Neutrophil (primary cell): ENCODE data around the gene GGT6.

ENCODE experiments used
- H3K27ac ChIP-seq: fragments of 200-600 bp; sonication (generic); 2 replicates; pipeline ENCODE4 v1.5.1; 2016; ENCODE audit warnings: mild to moderate bottlenecking, moderate library complexity
- H3K27me3 ChIP-seq: fragments of 200-600 bp; sonication (generic); 2 replicates; pipeline ENCODE4 v1.6.0; 2016; ENCODE audit warnings: mild to moderate bottlenecking
- H3K36me3 ChIP-seq: fragments of 200-600 bp; sonication (generic); 2 replicates; pipeline ENCODE4 v1.5.1; 2017
- H3K4me1 ChIP-seq, 2 experiments: fragments of 200-600 bp in 1 of 2; sonication (generic) in 1 of 2; 1 replicate in 1 of 2; 2 replicates in 1 of 2; pipeline versions ENCODE4 v1.5.1 to v1.6.1; 2013 to 2016; ENCODE audit warnings: low read depth in 1 of 2, low read length in 1 of 2, mild to moderate bottlenecking in 1 of 2, moderate library complexity in 1 of 2; ENCODE audit not compliant: control insufficient read depth in 1 of 2, insufficient read depth in 1 of 2
- H3K4me3 ChIP-seq, 2 experiments: fragments of 200-600 bp in 1 of 2; sonication (generic) in 1 of 2; 1 replicate in 1 of 2; 2 replicates in 1 of 2; pipeline ENCODE4 v1.5.1; 2013 to 2016; ENCODE audit warnings: low read depth in 1 of 2, low read length in 1 of 2, mild to moderate bottlenecking in 1 of 2, moderate library complexity in 1 of 2
- H3K9me3 ChIP-seq: fragments of 200-600 bp; sonication (generic); 2 replicates; pipeline ENCODE4 v1.5.1; 2016
- TF ChIP-seq, protein P1 (sequence below): fragments of 200-600 bp; sonication (generic); IDR thresholded peaks from 2 replicates; pipeline ENCODE4 v1.5.1; 2016; ENCODE audit warnings: antibody characterized with exemption

The GGT6 gene

DNA sequence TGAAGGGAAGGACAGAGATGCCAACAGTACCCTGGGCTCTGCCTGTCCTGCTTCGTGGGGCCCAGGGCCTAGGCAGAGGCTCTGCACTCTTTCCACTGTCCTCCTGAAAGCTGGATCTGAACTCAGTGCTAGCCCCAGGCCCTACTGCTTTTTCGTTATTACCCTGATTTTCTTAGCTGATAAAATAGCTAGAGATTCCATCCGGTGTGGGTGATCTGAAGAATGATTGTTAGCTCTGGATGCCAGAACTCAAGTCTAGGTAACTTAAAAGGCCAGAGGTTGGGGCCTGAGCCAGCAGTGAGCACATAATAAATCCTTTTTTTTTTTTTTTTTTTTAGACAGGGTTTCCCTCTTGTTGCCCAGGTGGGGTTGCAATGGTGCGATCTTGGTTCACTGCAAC lies 3.4 kb downstream of the GGT6 start:
- TF ChIP-seq, protein P1, sequence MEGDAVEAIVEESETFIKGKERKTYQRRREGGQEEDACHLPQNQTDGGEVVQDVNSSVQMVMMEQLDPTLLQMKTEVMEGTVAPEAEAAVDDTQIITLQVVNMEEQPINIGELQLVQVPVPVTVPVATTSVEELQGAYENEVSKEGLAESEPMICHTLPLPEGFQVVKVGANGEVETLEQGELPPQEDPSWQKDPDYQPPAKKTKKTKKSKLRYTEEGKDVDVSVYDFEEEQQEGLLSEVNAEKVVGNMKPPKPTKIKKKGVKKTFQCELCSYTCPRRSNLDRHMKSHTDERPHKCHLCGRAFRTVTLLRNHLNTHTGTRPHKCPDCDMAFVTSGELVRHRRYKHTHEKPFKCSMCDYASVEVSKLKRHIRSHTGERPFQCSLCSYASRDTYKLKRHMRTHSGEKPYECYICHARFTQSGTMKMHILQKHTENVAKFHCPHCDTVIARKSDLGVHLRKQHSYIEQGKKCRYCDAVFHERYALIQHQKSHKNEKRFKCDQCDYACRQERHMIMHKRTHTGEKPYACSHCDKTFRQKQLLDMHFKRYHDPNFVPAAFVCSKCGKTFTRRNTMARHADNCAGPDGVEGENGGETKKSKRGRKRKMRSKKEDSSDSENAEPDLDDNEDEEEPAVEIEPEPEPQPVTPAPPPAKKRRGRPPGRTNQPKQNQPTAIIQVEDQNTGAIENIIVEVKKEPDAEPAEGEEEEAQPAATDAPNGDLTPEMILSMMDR: no peak
- H3K4me1 ChIP-seq: peaks cover 17 to 21% of the 10 kb centered on the region in 2 experiments
- no peaks in the 10 kb centered on the region for H3K27me3 ChIP-seq
- no peaks in the 10 kb centered on the region for H3K36me3 ChIP-seq
- no peak overlapping the region for H3K27ac ChIP-seq
- no peak overlapping the region for H3K4me3 ChIP-seq
- H3K9me3 ChIP-seq: no peaks in the 10 kb centered on the region

DNA sequence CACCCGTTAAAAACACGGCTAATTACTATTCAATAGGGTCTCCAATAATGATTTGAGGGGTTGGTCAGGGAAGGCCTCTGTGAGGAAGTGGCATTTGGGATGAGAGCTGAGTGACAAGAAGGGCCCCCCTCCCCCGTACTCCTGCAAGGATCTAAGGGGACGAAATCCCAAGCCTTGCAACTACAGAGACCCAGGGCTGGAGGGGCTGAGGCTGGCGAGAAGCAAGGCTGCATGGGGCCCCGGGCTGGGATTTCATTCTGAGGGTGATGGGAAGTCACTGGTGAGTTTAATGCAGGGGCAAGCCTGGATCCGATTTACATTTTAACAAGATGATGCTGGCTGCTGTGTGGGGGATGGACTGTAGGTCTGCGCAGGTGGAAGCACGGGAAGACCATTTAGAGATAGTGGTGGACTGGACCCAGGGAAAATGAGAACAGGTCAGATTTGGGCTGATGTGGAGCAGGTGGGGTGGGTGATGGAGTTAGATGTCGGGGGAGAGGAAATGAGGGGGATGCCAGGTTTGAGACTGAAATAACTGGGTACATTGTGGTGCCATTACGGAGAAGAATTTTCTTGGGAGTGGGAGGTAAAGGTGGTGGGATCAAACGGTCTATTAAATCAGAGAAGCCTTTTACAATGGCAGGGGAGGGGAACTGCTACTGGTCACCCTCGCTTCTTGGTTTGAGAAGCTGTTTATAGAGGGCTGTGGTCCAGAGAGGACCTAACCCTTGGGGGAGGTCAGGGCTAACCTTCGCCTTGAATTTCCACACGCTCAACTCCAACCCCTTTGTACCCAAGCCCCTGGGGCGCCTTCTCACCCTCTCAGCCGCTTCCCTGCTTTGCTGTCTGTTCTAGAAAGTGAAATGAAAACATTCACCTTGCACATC lies 4.3 kb downstream of the GGT6 start:
- TF ChIP-seq, protein P1: no peak
- H3K9me3 ChIP-seq: no peaks in the 10 kb centered on the region
- peak overlapping the region; percentile 83 for H3K27ac ChIP-seq
- H3K27me3 ChIP-seq: no peaks in the 10 kb centered on the region
- H3K4me3 ChIP-seq: peak overlapping the region; percentile 76 to 93
- H3K36me3 ChIP-seq: no peaks in the 10 kb centered on the region
- peaks cover 17 to 21% of the 10 kb centered on the region in 2 experiments for H3K4me1 ChIP-seq

DNA sequence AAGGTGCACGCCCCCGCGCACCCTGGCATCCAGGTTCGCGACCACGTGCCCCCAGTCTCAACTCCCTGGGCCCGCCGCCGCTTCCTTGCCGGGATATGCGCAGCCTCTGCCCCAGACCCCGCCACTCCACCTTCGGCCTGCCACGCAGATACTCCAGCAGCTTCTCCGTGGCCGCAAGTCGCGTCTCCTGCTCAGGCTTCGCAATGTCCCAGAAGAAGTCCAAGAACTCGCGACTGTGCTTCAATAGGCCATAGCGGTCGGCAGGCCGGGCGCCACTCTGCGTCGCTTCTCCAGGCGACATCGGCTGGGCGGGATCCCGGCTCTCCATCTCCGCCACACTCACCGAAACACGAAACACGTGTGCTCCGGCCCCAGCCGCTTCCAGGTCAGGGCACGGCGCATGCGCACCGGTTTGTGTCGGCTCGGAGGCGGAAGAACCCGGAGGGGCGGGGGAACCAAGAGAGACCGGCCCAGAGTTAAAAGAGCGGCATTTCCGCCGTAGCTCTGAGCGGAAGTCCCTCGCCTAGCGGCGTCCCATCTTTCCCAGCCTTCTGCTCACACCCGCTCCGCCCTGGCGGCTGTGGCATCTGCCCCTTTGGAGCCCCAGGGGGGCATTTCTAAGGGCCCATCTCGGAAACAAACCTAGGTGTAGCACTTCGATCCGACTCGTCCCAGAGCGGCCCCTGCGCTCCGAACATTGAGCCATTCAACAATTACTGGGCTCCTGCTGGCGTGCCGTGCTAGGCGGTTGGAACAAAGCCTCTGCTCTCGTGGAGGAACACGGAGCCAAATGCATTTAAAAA lies 5.2 kb downstream of the GGT6 start, which contains the start of gene MYBBP1A:
Gene MYBBP1A (minus strand): TSS at position 388 of the 803 bp plus-strand sequence. CDS start 60 bp downstream, at position 328.
- H3K9me3 ChIP-seq: no peaks in the 10 kb centered on the region
- H3K27me3 ChIP-seq: no peaks in the 10 kb centered on the region
- TF ChIP-seq, protein P1: peak; percentile 51
- H3K27ac ChIP-seq: peak within 1 kb of the TSS; percentile 83
- H3K4me1 ChIP-seq: peaks cover 17 to 21% of the 10 kb centered on the region in 2 experiments
- peak within 1 kb of the TSS; percentile 76 to 93 for H3K4me3 ChIP-seq
- H3K36me3 ChIP-seq: no peaks in the 10 kb centered on the region

DNA sequence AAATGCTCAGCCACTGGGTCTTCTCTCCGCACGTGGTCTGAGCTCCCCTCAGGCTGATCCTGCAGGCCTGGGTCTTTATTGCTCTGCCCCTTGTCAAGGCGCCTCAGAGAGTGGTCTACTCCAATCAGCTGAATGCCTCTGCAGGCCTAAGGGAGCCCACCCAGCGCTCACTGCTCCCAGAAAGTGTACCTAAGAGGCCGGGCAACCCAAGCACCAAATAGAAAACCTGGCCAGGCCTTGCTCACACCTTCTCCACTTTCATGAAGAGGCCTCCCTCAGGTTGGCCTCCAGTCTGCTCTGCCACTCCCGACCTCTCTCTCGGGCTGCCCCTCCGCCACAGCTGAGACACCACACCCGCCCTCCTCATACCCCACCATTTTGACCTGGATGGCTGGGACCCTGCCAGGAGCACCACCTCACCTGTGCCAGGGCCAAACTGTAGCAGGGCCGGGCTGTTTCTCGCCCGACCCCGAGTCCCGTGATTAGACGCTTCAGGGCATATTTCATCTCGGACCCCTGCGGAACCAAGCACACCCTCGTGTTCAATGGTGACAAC lies 5.9 kb downstream of the GGT6 start:
- Histone ChIP-seq H3K4me1 (peaks cover 17 to 21% of the 10 kb centered on the region in 2 experiments), H3K36me3 (no peaks in the 10 kb centered on the region), H3K27ac (no peak overlapping the region), H3K9me3 (no peaks in the 10 kb centered on the region), H3K27me3 (no peaks in the 10 kb centered on the region), H3K4me3 (peak overlapping the region; percentile 76 to 93)
- TF ChIP-seq, protein P1: no peak

DNA sequence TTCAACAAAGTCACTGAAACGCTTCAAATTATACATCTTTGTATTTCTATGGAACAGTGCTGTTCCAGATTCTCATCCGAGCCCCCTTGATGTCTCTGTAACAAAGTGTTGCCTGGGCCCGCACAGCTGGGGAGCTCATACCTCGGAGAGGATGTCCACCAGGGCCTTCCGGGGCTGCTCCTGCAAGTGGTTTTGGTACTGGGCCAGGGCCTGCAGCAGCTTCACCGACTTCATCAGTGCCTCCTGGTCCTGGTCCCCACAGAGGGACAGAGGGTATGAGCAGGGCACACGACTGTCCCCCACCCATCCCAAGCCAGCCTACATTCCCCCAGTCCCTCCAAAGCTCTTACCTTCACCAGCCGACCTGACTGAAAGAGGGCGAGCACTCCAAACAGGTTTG lies 6.7 kb downstream of the GGT6 start:
- TF ChIP-seq, protein P1: no peak
- Histone ChIP-seq H3K4me1 (peaks cover 17 to 21% of the 10 kb centered on the region in 2 experiments), H3K27ac (no peak overlapping the region), H3K27me3 (no peaks in the 10 kb centered on the region), H3K4me3 (no peak overlapping the region), H3K36me3 (peaks cover 4% of the 10 kb centered on the region), H3K9me3 (no peaks in the 10 kb centered on the region)
